Suprapubic skin (tissue), 4 donors: ENCODE results near the gene DPY19L1. TPM values are rescaled to one million over a fixed set of nuclear protein-coding genes. Genes with fewer than 3 reads are reported as not detected.
"Not testable (repeated sequence)": the region's sequence is repeated elsewhere in the genome, so short reads cannot be mapped to it uniquely, and the experiment has no call there.

Source experiments
- DNase-seq, 2 donors: peaks; one replicate each; pipeline ENCODE4 v3.0.0-alpha.2; 2019; ENCODE audit warnings: low spot score in 2 of 2
- H3K27ac ChIP-seq: fragments of 200-600 bp; sonication (generic); one replicate; pipeline ENCODE4 v1.5.1; 2019
- H3K27me3 ChIP-seq: fragments of 200-600 bp; sonication (generic); one replicate; pipeline ENCODE4 v1.5.1; 2019
- H3K36me3 ChIP-seq: fragments of 200-600 bp; sonication (generic); one replicate; pipeline ENCODE4 v1.5.1; 2019
- H3K4me1 ChIP-seq: fragments of 200-600 bp; sonication (generic); one replicate; pipeline ENCODE4 v1.5.1; 2019
- H3K4me3 ChIP-seq: fragments of 200-600 bp; sonication (generic); one replicate; pipeline ENCODE4 v1.5.1; 2019; ENCODE audit warnings: mild to moderate bottlenecking
- H3K9me3 ChIP-seq: fragments of 200-600 bp; sonication (generic); one replicate; pipeline ENCODE4 v1.5.1; 2019
- CTCF ChIP-seq, 2 donors: fragments of 200-600 bp in 1 of 2; fragments of 450-650 bp in 1 of 2; sonication (generic) in 1 of 2; IDR thresholded peaks; one replicate each; pipeline ENCODE4 v1.5.1; 2016 to 2019; ENCODE audit warnings: antibody characterized with exemption in 2 of 2, mild to moderate bottlenecking in 1 of 2, moderate library complexity in 1 of 2
- EP300 ChIP-seq: sonication (generic); formaldehyde crosslinking; IDR thresholded peaks from one replicate; pipeline ENCODE4 v1.6.1; 2017; ENCODE audit warnings: antibody characterized with exemption
- POLR2A ChIP-seq, 2 donors: fragments of 450-650 bp; IDR thresholded peaks; one replicate each; pipeline ENCODE4 v1.6.1; 2017; ENCODE audit warnings: antibody characterized with exemption in 2 of 2, mild to moderate bottlenecking in 2 of 2, moderate library complexity in 2 of 2
- POLR2AphosphoS5 ChIP-seq, 3 donors: sonication (generic); formaldehyde crosslinking; IDR thresholded peaks; one replicate each; pipeline ENCODE4 v1.6.1; 2017; ENCODE audit warnings: antibody characterized with exemption in 3 of 3
- WGBS: methylation state at CpG from one replicate; pipeline ENCODE4 v1.1.5; 2018; 5-methylcytosine and 5-hydroxymethylcytosine counted together
- total RNA-seq, 4 donors: library from RNA; depleted of rRNA; stranded (reverse); fragments of >200 nt; gene quantifications; one replicate each; pipeline ENCODE4 v1.1.0, GENCODE V29; 2016

Gene DPY19L1
- total RNA-seq, 4 donors from 2014 or later, result 8.1 to 13.4 (median 10.9) TPM

GRCh38 chr7:34991938-34992840, 45.1 kb downstream of the DPY19L1 start:
- Histone ChIP-seq H3K27me3 (no peaks in the 10 kb centered on the region), H3K9me3 (no peaks in the 10 kb centered on the region), H3K36me3 (no peaks in the 10 kb centered on the region), H3K4me3 (no peak overlapping the region), H3K27ac (no peak overlapping the region), H3K4me1 (no peaks in the 10 kb centered on the region)
- no peak for DNase-seq
- TF ChIP-seq EP300 (no peak), POLR2A (IDR thresholded peaks at IDR 0.05) (no peak), CTCF (IDR thresholded peaks at IDR 0.05) (no peak), POLR2AphosphoS5 (IDR thresholded peaks at IDR 0.05) (no peak)
- 78% methylated on average over 12 of the region's 12 CpGs for WGBS

DNA sequence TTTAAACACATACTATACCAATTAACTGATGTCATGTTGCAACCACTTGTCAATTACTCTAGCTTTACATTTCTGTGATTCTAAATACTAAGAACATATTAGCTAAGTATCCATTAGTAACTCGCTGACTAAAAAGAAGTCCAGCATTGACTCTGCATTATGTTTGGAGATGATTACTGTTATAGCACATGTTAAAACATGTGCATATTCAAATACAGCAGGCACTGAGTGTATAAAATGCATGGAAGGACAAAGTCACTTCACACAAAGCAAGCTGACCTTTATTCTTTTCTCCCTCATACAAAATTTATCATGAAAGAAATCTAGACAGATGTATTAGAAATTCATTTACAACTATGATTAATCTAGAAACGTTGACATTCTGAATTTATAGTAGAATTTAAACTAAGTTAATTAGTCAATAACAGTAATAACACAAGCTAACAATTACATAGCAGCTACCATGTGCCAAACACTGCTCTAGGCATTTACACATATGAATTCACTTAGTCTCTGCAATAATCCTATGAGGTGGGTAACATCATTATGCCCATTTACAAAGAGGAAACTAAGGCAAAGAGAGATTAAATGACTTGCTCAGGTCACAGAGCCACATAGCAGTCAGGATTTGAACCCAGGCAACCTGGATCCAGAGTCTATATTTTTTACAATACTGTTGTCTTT, 48.7 kb downstream of the DPY19L1 start:
- WGBS, result 54% methylated on average over 2 of the region's 2 CpGs
- H3K4me3 ChIP-seq, H3K4me1 ChIP-seq, H3K9me3 ChIP-seq, H3K27ac ChIP-seq, H3K36me3 ChIP-seq, H3K27me3 ChIP-seq, DNase-seq: not testable (repeated sequence)

DNA sequence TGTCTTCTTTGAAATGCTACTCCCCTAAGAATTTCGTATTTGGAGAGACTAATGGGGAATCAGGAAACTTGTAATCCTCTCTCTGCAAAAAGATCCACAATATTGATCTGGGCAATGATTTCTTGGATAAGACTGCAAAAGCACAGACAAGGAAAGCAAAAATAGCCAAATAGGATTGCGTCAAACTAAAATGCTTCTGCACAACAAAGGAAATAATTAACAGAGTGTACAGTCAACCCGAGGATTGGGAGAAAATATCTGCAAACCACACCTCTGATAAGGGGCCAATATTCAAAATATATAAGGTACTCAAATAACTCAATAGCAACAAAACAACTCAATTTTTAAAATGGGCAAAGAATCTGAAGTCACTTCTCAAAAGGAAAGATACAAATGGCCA, 52.1 kb downstream of the DPY19L1 start:
- 86% methylated on average over 3 of the region's 3 CpGs for WGBS
- not testable (repeated sequence) for H3K9me3 ChIP-seq

DNA sequence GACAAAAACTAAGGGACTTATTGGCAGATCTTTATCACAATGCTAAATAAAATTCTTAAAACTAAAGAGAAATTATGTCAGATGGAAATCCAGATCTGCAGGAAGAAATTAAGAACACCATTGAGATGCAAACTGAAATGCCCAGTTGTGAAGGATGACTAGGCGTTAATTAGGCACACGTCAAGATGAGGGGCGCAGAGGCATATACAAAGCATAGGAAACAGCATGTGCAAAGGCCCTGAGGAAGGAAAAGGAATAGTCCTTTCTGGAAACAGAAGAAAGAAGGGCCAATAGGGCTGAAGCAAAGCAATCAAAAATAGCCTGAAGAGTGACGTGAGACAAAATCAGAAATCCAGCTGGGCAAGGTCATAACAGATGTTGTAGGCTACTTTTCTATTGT, 53.1 kb downstream of the DPY19L1 start:
- not testable (repeated sequence) for H3K27me3 ChIP-seq, H3K4me3 ChIP-seq, DNase-seq, H3K36me3 ChIP-seq, H3K27ac ChIP-seq, H3K9me3 ChIP-seq, H3K4me1 ChIP-seq
- WGBS, result 95% methylated on average over 4 of the region's 4 CpGs

More for the DNA sequence above, 52.1 kb downstream of the DPY19L1 start:
- DNase-seq, H3K4me3 ChIP-seq, H3K4me1 ChIP-seq, H3K27me3 ChIP-seq, H3K27ac ChIP-seq, H3K36me3 ChIP-seq: not testable (repeated sequence)

DNA sequence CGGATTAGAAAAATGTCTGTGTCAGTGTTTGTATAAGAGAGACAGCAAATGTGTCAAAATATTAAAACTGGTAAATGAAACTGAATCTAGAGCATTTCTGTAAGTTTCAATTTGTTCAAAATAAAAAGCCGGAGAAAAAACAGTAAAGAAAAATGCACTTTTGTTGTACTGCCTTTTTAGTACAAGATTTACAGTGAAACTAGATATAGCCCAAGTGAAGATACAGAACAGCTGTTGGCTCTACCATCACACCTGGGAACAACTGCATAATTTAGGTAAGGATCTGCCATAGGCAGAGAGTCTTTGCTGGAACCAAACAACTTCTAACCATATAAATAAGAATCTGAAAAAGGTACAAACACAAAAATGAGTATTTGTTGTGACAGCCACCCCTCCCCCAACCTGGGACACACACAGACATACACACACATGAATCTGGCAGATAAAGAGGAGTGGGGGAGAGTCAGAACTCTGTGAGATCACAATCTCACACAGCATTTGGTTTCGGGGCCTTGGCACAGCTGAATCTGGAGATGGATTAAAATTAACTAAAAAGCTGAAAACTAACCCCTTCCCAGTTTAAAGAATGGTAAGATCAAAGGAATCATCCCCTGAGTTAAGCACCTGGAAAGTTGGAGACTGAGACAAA, 54.8 kb downstream of the DPY19L1 start:
- no peak for DNase-seq
- Histone ChIP-seq H3K4me3 (no peak overlapping the region), H3K36me3 (no peaks in the 10 kb centered on the region), H3K9me3 (no peaks in the 10 kb centered on the region), H3K27ac (no peak overlapping the region), H3K27me3 (no peaks in the 10 kb centered on the region), H3K4me1 (no peaks in the 10 kb centered on the region)
- WGBS, result 80% methylated on average over 3 of the region's 3 CpGs
- TF ChIP-seq CTCF (IDR thresholded peaks at IDR 0.05) (no peak), POLR2AphosphoS5 (IDR thresholded peaks at IDR 0.05) (no peak), EP300 (no peak), POLR2A (IDR thresholded peaks at IDR 0.05) (no peak)

DNA sequence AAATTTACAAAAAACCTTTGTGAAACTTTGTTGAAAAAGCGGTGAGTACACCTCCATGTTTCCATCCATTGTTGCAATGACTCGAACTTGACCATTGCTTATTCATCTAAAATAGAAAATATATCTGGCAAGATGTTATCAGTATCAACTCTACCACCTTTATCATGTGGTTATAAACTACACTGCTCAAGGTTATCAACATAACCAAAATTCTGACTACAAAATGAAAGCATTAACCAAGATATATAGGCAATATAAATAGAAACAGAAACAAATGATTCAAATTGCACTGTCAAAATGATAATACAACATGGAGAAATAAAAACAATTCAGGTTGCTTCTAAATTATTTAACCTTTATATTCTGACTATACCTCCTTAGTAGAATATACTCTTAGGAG, 58.2 kb downstream of the DPY19L1 start:
- H3K4me3 ChIP-seq, H3K9me3 ChIP-seq, H3K36me3 ChIP-seq, DNase-seq, H3K4me1 ChIP-seq, H3K27ac ChIP-seq, H3K27me3 ChIP-seq: not testable (repeated sequence)
- 91% methylated on average over 2 of the region's 2 CpGs for WGBS

DNA sequence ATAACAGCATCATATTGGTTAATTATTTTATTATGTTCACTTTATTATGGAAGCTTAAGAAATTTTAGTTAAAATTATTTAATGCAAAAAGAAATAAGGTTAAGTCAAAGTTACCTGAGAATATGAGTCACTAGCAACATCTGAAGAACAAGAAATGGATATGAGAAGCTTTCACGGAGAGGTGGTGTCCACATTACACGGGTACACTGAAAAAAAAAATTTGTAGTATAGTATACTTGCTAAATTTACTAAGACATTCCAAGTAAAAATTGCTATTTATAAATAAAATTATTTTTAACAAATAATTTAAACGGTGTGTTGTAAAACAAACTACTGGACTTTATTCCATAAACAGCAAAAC, 63.9 kb downstream of the DPY19L1 start:
- Histone ChIP-seq H3K27ac (no peak overlapping the region), H3K4me3 (no peak overlapping the region), H3K36me3 (peaks cover 6% of the 10 kb centered on the region), H3K9me3 (no peaks in the 10 kb centered on the region), H3K4me1 (no peaks in the 10 kb centered on the region), H3K27me3 (no peaks in the 10 kb centered on the region)
- no peak for DNase-seq
- TF ChIP-seq POLR2AphosphoS5 (IDR thresholded peaks at IDR 0.05) (no peak), POLR2A (IDR thresholded peaks at IDR 0.05) (no peak)
- 91% methylated on average over 3 of the region's 3 CpGs for WGBS

GRCh38 chr7:34972739-34973399, 64.4 kb downstream of the DPY19L1 start:
- DNase-seq, H3K4me3 ChIP-seq, H3K36me3 ChIP-seq, H3K27me3 ChIP-seq, H3K9me3 ChIP-seq, H3K27ac ChIP-seq, H3K4me1 ChIP-seq: not testable (repeated sequence)
- 56% methylated on average over 1 of the region's 1 CpG for WGBS

GRCh38 chr7:34967818-34968217, 69.5 kb downstream of the DPY19L1 start:
- no CpG with 5 or more reads among the region's 1 CpG for WGBS
- not testable (repeated sequence) for H3K36me3 ChIP-seq, H3K27ac ChIP-seq, H3K4me3 ChIP-seq, DNase-seq, H3K4me1 ChIP-seq, H3K9me3 ChIP-seq, H3K27me3 ChIP-seq

DNA sequence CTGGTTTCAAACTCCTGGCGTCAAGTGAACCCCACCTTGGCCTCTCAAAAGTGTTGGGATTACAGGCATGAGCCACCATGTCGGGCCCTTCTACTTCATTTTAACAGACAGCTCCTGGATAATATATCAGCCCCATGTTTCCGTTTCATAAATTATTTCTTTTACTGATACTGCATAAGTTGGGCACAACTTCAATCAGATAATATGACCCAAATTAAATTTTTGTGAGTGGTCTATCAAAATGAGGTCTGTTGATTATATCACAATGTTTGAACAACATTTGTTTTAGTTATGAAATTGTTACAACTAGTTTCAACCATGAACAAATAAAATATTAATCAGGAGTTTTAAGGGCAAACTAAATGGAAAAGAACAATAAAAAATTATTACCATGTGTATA, 70.8 kb downstream of the DPY19L1 start:
- not testable (repeated sequence) for H3K9me3 ChIP-seq, H3K27ac ChIP-seq, H3K27me3 ChIP-seq, H3K4me3 ChIP-seq, H3K4me1 ChIP-seq, H3K36me3 ChIP-seq, DNase-seq
- 97% methylated on average over 3 of the region's 3 CpGs for WGBS
